Epidermal melanocyte (primary cell): Measurements from ENCODE around the gene DENND11.

ENCODE experiments used
- DNase-seq: peaks from one replicate; pipeline ENCODE4 v3.0.0; 2011; ENCODE audit warnings: low spot score; ENCODE audit not compliant: insufficient read length

DENND11 gene

GRCh38 chr7:141685285-141686023 is 16.5 kb downstream of the DENND11 start:
- DNase-seq, result no peak

- DNase-seq, result no peak
These were observed 23.0 kb downstream of the DENND11 start for GRCh38 chr7:141679014-141679413.

- DNase-seq, result no peak
These were observed 25.3 kb downstream of the DENND11 start for GRCh38 chr7:141676618-141677017.

- DNase-seq, result no peak
These were observed 26.3 kb downstream of the DENND11 start for GRCh38 chr7:141675436-141676215.

- DNase-seq, result no peak
These were observed 27.3 kb downstream of the DENND11 start for GRCh38 chr7:141674702-141675101.

GRCh38 chr7:141674171-141674671 is 27.7 kb downstream of the DENND11 start:
- DNase-seq, result no peak

GRCh38 chr7:141673346-141673745 is 28.6 kb downstream of the DENND11 start:
- DNase-seq, result no peak

- DNase-seq, result no peak
These were observed 30.1 kb downstream of the DENND11 start for GRCh38 chr7:141671705-141672496.

- no peak for DNase-seq
These were observed 33.1 kb downstream of the DENND11 start for GRCh38 chr7:141668853-141669252.

GRCh38 chr7:141666071-141666470 is 35.9 kb downstream of the DENND11 start:
- no peak for DNase-seq

GRCh38 chr7:141665208-141666035 is 36.5 kb downstream of the DENND11 start:
- no peak for DNase-seq

GRCh38 chr7:141664450-141664849 is 37.5 kb downstream of the DENND11 start:
- DNase-seq, result no peak

GRCh38 chr7:141663081-141663849 is 38.7 kb downstream of the DENND11 start:
- no peak for DNase-seq

- no peak for DNase-seq
These were observed 41.7 kb downstream of the DENND11 start for GRCh38 chr7:141660259-141660658.

- no peak for DNase-seq
These were observed 42.5 kb downstream of the DENND11 start for GRCh38 chr7:141659501-141659900.

- peak; percentile 51 for DNase-seq
These were observed 47.4 kb downstream of the DENND11 start for GRCh38 chr7:141654551-141654950.

- no peak for DNase-seq
These were observed 49.3 kb downstream of the DENND11 start for GRCh38 chr7:141652691-141653090.
